Measurements from ENCODE around the gene WWOX.

Gene WWOX

GRCh38 chr16:78606545-78606944 lies 507.1 kb downstream of the WWOX start:
- peaks cover 16% of the 10 kb centered on the region for H3K4me1 ChIP-seq (ENCODE audit: insufficient read depth, low read length)
- no peak overlapping the region for H3K27ac ChIP-seq (ENCODE audit: low read length)
- TF ChIP-seq CTCF (IDR thresholded peaks at IDR 0.05; ENCODE audit: borderline replicate concordance, extremely low read depth, low read length, poor library complexity, severe bottlenecking) (no peak), EZH2 (IDR thresholded peaks at IDR 0.05; ENCODE audit: borderline replicate concordance, low read depth, low read length, severe bottlenecking) (no peak)
- no peaks in the 10 kb centered on the region for H3K36me3 ChIP-seq (ENCODE audit: insufficient read depth, low read length)
- H3K4me3 ChIP-seq (ENCODE audit: low read depth in 1 of 2, low read length in 2 of 2) = no peak overlapping the region
- no peaks in the 10 kb centered on the region for H3K9me3 ChIP-seq (ENCODE audit: insufficient read depth, low read length, severe bottlenecking)
- H3K79me2 ChIP-seq (ENCODE audit: insufficient read depth, low read length) = no peaks in the 10 kb centered on the region
- ATAC-seq (ENCODE audit: insufficient read depth, low read depth) = no peak
- DNase-seq = no peak
- H3K27me3 ChIP-seq (ENCODE audit: insufficient read depth, low read length, poor library complexity) = no peaks in the 10 kb centered on the region
- no peaks in the 10 kb centered on the region; the same call in 1 of the 2 replicates for H4K20me1 ChIP-seq (ENCODE audit: insufficient read depth, low read length)
- no peak overlapping the region for H2AFZ ChIP-seq (ENCODE audit: low read depth, low read length)
- no peak overlapping the region for H3K4me2 ChIP-seq (ENCODE audit: insufficient read depth, low read length)
- no peak overlapping the region for H3K9ac ChIP-seq (ENCODE audit: low read depth, low read length)

- no peaks in the 10 kb centered on the region; the same call in 1 of the 2 replicates for H4K20me1 ChIP-seq (ENCODE audit: insufficient read depth, low read length)
- DNase-seq (no peak), ATAC-seq (ENCODE audit: insufficient read depth, low read depth) (no peak)
- H3K79me2 ChIP-seq (ENCODE audit: insufficient read depth, low read length) = no peaks in the 10 kb centered on the region
- no peak overlapping the region for H3K4me3 ChIP-seq (ENCODE audit: low read depth in 1 of 2, low read length in 2 of 2)
- H3K4me2 ChIP-seq (ENCODE audit: insufficient read depth, low read length) = no peak overlapping the region
- H3K27me3 ChIP-seq (ENCODE audit: insufficient read depth, low read length, poor library complexity) = no peaks in the 10 kb centered on the region
- H3K4me1 ChIP-seq (ENCODE audit: insufficient read depth, low read length) = peaks cover 16% of the 10 kb centered on the region
- no peak overlapping the region for H3K27ac ChIP-seq (ENCODE audit: low read length)
- H3K9me3 ChIP-seq (ENCODE audit: insufficient read depth, low read length, severe bottlenecking) = no peaks in the 10 kb centered on the region
- TF ChIP-seq EZH2 (IDR thresholded peaks at IDR 0.05; ENCODE audit: borderline replicate concordance, low read depth, low read length, severe bottlenecking) = no peak
- TF ChIP-seq CTCF (IDR thresholded peaks at IDR 0.05; ENCODE audit: borderline replicate concordance, extremely low read depth, low read length, poor library complexity, severe bottlenecking) = no peak
- no peak overlapping the region for H3K9ac ChIP-seq (ENCODE audit: low read depth, low read length)
- H3K36me3 ChIP-seq (ENCODE audit: insufficient read depth, low read length) = no peaks in the 10 kb centered on the region
- H2AFZ ChIP-seq (ENCODE audit: low read depth, low read length) = no peak overlapping the region
These were observed 507.6 kb downstream of the WWOX start for GRCh38 chr16:78607022-78607421.

- H3K9me3 ChIP-seq (ENCODE audit: insufficient read depth, low read length, severe bottlenecking) = no peaks in the 10 kb centered on the region
- no peaks in the 10 kb centered on the region for H3K36me3 ChIP-seq (ENCODE audit: insufficient read depth, low read length)
- H3K27me3 ChIP-seq (ENCODE audit: insufficient read depth, low read length, poor library complexity) = no peaks in the 10 kb centered on the region
- no peak overlapping the region for H3K4me3 ChIP-seq (ENCODE audit: low read depth in 1 of 2, low read length in 2 of 2)
- no peak overlapping the region for H3K27ac ChIP-seq (ENCODE audit: low read length)
- H2AFZ ChIP-seq (ENCODE audit: low read depth, low read length) = no peak overlapping the region
- H3K79me2 ChIP-seq (ENCODE audit: insufficient read depth, low read length) = no peaks in the 10 kb centered on the region
- no peak overlapping the region for H3K4me2 ChIP-seq (ENCODE audit: insufficient read depth, low read length)
- no peaks in the 10 kb centered on the region; the same call in 1 of the 2 replicates for H4K20me1 ChIP-seq (ENCODE audit: insufficient read depth, low read length)
- DNase-seq (no peak), ATAC-seq (ENCODE audit: insufficient read depth, low read depth) (no peak)
- no peak for TF ChIP-seq CTCF (IDR thresholded peaks at IDR 0.05; ENCODE audit: borderline replicate concordance, extremely low read depth, low read length, poor library complexity, severe bottlenecking)
- no peak for TF ChIP-seq EZH2 (IDR thresholded peaks at IDR 0.05; ENCODE audit: borderline replicate concordance, low read depth, low read length, severe bottlenecking)
- H3K4me1 ChIP-seq (ENCODE audit: insufficient read depth, low read length) = peaks cover 16% of the 10 kb centered on the region
- H3K9ac ChIP-seq (ENCODE audit: low read depth, low read length) = no peak overlapping the region
These were observed 508.0 kb downstream of the WWOX start for GRCh38 chr16:78607465-78607864.

GRCh38 chr16:78608305-78608776 lies 508.9 kb downstream of the WWOX start:
- ATAC-seq (ENCODE audit: insufficient read depth, low read depth) (no peak), DNase-seq (no peak)
- Histone ChIP-seq H3K9ac (ENCODE audit: low read depth, low read length) (no peak overlapping the region), H3K4me2 (ENCODE audit: insufficient read depth, low read length) (no peak overlapping the region), H3K36me3 (ENCODE audit: insufficient read depth, low read length) (no peaks in the 10 kb centered on the region), H3K9me3 (ENCODE audit: insufficient read depth, low read length, severe bottlenecking) (no peaks in the 10 kb centered on the region), H3K4me1 (ENCODE audit: insufficient read depth, low read length) (peaks cover 16% of the 10 kb centered on the region), H4K20me1 (ENCODE audit: insufficient read depth, low read length) (no peaks in the 10 kb centered on the region; the same call in 1 of the 2 replicates), H3K27ac (ENCODE audit: low read length) (no peak overlapping the region), H3K79me2 (ENCODE audit: insufficient read depth, low read length) (no peaks in the 10 kb centered on the region), H3K4me3 (ENCODE audit: low read depth in 1 of 2, low read length in 2 of 2) (no peak overlapping the region), H2AFZ (ENCODE audit: low read depth, low read length) (no peak overlapping the region), H3K27me3 (ENCODE audit: insufficient read depth, low read length, poor library complexity) (no peaks in the 10 kb centered on the region)
- no peak for TF ChIP-seq CTCF (IDR thresholded peaks at IDR 0.05; ENCODE audit: borderline replicate concordance, extremely low read depth, low read length, poor library complexity, severe bottlenecking)
- no peak for TF ChIP-seq EZH2 (IDR thresholded peaks at IDR 0.05; ENCODE audit: borderline replicate concordance, low read depth, low read length, severe bottlenecking)
